HFF-Myc (cell line): Measurements from ENCODE around the gene AQP2.

Experiments used
- DNase-seq: peaks from one replicate; pipeline ENCODE4 v3.0.0-alpha.2; 2011; ENCODE audit warnings: low read depth; ENCODE audit errors: extremely low read depth
- H3K4me3 ChIP-seq: replicated peaks from 2 replicates; pipeline ENCODE4 v1.5.1; 2011; ENCODE audit warnings: low read depth, mild to moderate bottlenecking, control low read depth, low read length
- CTCF ChIP-seq: IDR thresholded peaks from 2 replicates; pipeline ENCODE4 v1.5.1; 2012; ENCODE audit warnings: mild to moderate bottlenecking, low read depth, low read length, control low read depth; ENCODE audit errors: missing control alignments

AQP2 gene

DNA sequence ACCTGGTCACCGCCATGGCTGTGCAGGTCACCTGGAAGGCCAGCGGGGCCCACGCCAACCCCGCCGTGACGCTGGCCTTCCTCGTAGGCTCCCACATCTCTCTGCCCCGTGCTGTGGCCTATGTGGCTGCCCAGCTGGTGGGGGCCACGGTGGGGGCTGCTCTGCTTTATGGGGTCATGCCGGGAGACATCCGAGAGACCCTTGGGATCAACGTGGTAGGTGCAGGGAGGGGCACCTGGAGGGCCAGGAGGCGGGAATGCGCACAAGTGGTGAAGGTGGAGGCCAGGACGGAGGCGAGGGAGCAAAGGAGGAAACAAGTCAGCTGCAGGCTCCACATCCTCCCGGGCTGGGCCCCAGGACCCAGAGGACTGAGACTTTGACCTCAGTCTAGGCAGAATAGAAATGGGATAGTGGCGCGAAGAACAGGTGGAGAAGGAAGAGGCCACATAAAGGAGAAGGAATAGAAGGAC is 22.9 kb downstream of the AQP2 start:
- no peak overlapping the region for H3K4me3 ChIP-seq
- TF ChIP-seq CTCF: no peak
- no peak for DNase-seq

DNA sequence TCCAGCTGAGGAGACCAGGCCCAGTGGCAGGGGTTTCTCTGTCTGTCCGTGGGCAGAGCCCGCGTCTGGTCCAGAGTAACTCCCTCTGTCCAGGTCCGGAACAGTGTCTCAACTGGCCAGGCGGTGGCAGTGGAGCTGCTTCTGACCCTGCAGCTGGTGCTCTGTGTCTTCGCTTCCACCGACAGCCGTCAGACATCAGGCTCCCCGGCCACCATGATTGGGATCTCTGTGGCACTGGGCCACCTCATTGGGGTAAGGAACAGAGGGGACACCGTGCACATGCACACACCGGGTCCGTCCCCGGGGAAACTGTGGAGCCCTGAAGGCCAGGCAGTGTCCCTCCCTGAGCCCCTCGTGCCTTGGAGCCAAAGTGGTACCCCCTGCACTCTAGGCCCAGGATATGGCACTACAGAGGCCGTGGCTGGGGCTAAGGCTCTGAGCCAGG is 23.7 kb downstream of the AQP2 start:
- DNase-seq: peak; percentile 9
- no peak overlapping the region for H3K4me3 ChIP-seq
- TF ChIP-seq CTCF: peak; percentile 48

DNA sequence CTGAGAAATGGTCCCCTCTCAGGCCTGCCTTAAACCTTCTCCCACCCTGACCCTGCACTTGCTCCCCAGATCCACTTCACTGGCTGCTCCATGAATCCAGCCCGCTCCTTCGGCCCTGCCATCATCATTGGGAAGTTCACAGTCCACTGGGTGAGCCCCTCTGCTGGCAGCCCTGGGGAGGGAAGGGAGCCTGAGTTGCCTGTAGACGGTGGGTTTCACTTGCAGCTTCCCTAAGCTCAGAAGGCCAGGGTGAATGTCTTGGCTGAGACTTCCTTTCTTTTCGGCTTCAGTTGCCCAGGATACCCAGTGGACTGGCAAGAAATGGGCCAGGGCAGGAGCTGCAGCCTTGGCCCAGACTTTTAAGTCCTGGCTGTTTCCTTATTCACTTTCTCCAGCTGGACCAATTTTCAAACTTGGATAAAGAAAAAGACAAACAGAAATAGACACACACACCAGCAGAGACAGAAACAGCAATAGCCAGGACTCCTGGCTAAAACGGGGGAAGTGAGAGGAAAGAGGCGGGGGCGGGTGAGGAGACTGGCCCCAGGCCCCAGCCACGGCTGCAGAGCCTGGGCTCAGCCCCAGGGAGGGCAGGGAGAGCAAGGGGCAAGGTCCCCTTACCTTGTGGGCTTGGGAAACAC is 24.3 kb downstream of the AQP2 start:
- no peak overlapping the region for H3K4me3 ChIP-seq
- no peak for DNase-seq
- TF ChIP-seq CTCF: no peak

DNA sequence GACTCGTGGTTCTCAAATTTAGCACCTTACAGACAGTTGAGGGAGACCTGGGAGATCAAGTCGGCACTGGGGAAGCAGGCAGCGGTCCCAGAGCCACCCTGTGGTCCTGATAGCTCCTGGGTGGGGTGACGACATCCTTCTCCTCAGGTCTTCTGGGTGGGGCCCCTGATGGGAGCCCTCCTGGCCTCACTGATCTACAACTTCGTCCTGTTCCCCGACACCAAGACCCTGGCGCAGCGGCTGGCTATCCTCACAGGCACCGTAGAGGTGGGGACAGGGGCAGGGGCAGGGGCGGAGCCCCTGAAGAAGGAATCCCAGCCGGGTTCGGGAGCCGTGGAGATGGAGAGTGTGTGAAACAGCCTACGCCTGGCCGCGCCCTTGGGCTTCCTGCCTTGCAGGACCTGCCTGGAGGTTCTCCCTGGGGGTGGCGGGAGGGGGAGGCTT is 24.8 kb downstream of the AQP2 start:
- no peak for TF ChIP-seq CTCF
- H3K4me3 ChIP-seq: no peak overlapping the region
- DNase-seq: no peak

DNA sequence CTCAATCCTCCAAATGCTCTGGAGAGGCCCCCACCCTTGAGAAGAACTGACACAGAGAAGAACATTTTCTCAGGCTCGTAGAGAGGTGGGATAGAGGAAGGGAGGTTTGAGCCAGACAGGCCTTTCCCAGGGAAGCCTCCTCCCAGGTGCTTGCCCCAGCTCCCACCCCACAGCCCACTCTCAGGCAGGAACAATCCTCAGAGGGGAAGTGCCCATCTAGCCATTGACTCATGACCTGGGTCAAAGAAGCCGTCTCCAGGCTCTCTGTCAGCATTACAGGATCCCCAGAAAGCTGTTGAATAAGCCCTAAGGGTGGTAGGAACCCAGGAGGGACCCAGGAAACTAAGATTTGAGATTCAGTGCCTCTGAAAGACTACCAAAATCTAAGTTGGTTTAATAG is 26.0 kb downstream of the AQP2 start:
- no peak for TF ChIP-seq CTCF
- DNase-seq: no peak
- no peak overlapping the region for H3K4me3 ChIP-seq

- no peak overlapping the region for H3K4me3 ChIP-seq
- no peak for TF ChIP-seq CTCF
- DNase-seq: no peak
Observed at GRCh38 chr12:49978125-49978524, 27.6 kb downstream of the AQP2 start.
